Measurements from ENCODE around the gene SLC35E1.
"Not testable (repeated sequence)": the region's sequence is repeated elsewhere in the genome, so short reads cannot be mapped to it uniquely, and the experiment has no call there.

DNA sequence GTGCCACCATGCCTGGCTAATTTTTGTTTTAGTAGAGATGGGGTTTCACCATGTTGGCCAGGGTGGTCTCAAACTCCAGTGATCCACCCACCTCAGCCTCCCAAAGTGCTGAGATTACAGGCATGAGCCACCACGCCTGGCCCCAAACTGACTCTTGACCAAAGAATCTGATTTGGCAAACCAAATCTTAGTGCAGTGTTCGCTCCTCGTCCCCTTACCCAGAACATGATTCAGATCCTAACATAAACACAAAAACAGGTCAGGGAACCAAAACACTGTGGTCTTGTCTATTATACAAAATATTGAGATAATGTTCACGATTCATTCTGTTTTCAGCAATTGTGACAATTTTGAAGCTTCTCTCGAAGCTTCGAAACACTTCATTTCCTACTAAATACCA lies 20.3 kb downstream of the SLC35E1 start:
- TF ChIP-seq POLR2AphosphoS5 (IDR thresholded peaks at IDR 0.05; ENCODE audit: insufficient read depth in 1 of 2, low read depth in 1 of 2); POLR2A (IDR thresholded peaks at IDR 0.05): not testable (repeated sequence)

All from vagina (tissue), 2 donors.